Lung (tissue), 12 donors: ENCODE measurements around the gene ITGB3BP. TPM values are rescaled to one million over a fixed set of nuclear protein-coding genes. Genes with fewer than 3 reads are reported as not detected.

Source experiments
- ATAC-seq: fragments of 200-7000 bp; cut with Tn5 transposase; one replicate; pipeline ENCODE4 v1.9.1; 2020; ENCODE audit warnings: moderate number of reproducible peaks; ENCODE audit not compliant: insufficient read depth, low FRiP score
- DNase-seq, 3 donors: peaks; one replicate each; pipeline ENCODE4 v3.0.0-alpha.2; 2013 to 2017
- H3K27ac ChIP-seq, 2 donors: one replicate each; pipeline ENCODE4 v1.5.1; 2013; ENCODE audit warnings: mild to moderate bottlenecking in 2 of 2, moderate library complexity in 2 of 2, control low read depth in 1 of 2, inconsistent platforms in 1 of 2, low read depth in 1 of 2, low read length in 1 of 2
- H3K27me3 ChIP-seq, 3 donors: one replicate each; pipeline ENCODE4 v1.5.1; 2013; ENCODE audit warnings: low read length in 2 of 3; ENCODE audit not compliant: control insufficient read depth in 3 of 3, insufficient read depth in 3 of 3
- H3K36me3 ChIP-seq, 4 donors: one replicate each; pipeline ENCODE4 v1.5.1; 2013; ENCODE audit warnings: low read length in 4 of 4, mild to moderate bottlenecking in 1 of 4, moderate library complexity in 1 of 4; ENCODE audit not compliant: control insufficient read depth in 4 of 4, insufficient read depth in 4 of 4
- H3K4me1 ChIP-seq, 5 donors: one replicate each; pipeline ENCODE4 v1.5.1; 2013; ENCODE audit warnings: low read length in 5 of 5, mild to moderate bottlenecking in 2 of 5, moderate library complexity in 1 of 5; ENCODE audit not compliant: control insufficient read depth in 5 of 5, insufficient read depth in 5 of 5
- H3K4me3 ChIP-seq: one replicate; pipeline ENCODE4 v1.5.1; 2013; ENCODE audit warnings: mild to moderate bottlenecking, control low read depth, moderate library complexity
- H3K9ac ChIP-seq, 2 donors: one replicate each; pipeline ENCODE4 v1.5.1; 2013; ENCODE audit warnings: low read length in 2 of 2, control low read depth in 1 of 2; ENCODE audit not compliant: insufficient read depth in 1 of 2
- H3K9me3 ChIP-seq, 4 donors: one replicate each; pipeline ENCODE4 v1.5.1; 2013; ENCODE audit warnings: low read length in 3 of 4, mild to moderate bottlenecking in 1 of 4, moderate library complexity in 1 of 4; ENCODE audit not compliant: control insufficient read depth in 4 of 4, insufficient read depth in 3 of 4
- CTCF ChIP-seq: IDR thresholded peaks from 2 replicates; pipeline ENCODE4 v1.5.1; 2012; ENCODE audit warnings: mild to moderate bottlenecking; ENCODE audit errors: control extremely low read depth, extremely low read depth
- whole genome bisulfite sequencing, 2 donors: extraction: QIAGEN DNeasy Blood & Tissue Kit; methylation state at CpG; one replicate each; pipeline ENCODE4 v1.1.7; 2013; 5-methylcytosine and 5-hydroxymethylcytosine counted together
- polyA plus RNA-seq, 2 donors: library from polyadenylated mRNA; stranded (reverse); fragments of 200-250 nt; gene quantifications; one replicate each; pipeline ENCODE4 v1.2.1, GENCODE V29; 2013
- total RNA-seq, 2 donors: library from RNA; depleted of rRNA in 1 of 2; stranded (reverse); fragments of >200 nt in 1 of 2; gene quantifications; one replicate each; pipeline ENCODE4 v1.2.1, GENCODE V29; 2014 to 2021
- donor health status: control.
- donor health status: control.
- donor health status: Bipolar disorder and iron deficiency.
- donor health status: healthy.
- donor health status: DM: yes; HTN: yes; CAD: no.

The ITGB3BP gene
- total and polyA plus RNA-seq, 4 donors = 7.0 to 36.5 (median 24.2) TPM

- DNase-seq (no peak), ATAC-seq (no peak)
- no peak overlapping the region for H3K27ac ChIP-seq
- peaks cover 0 to 3% (median 0%) of the 10 kb centered on the region in 5 donors for H3K4me1 ChIP-seq
- no peaks in the 10 kb centered on the region for H3K27me3 ChIP-seq
- no peak for TF ChIP-seq CTCF
- no peak overlapping the region for H3K9ac ChIP-seq
- H3K36me3 ChIP-seq = no peaks in the 10 kb centered on the region
- no peaks in the 10 kb centered on the region for H3K9me3 ChIP-seq
- no peak overlapping the region for H3K4me3 ChIP-seq
Observed at GRCh38 chr1:63418101-63418500, 104.9 kb downstream of the ITGB3BP start.

GRCh38 chr1:63414691-63415365 lies 108.2 kb downstream of the ITGB3BP start:
- Histone ChIP-seq H3K36me3 (peaks cover 0 to 2% (median under 1%) of the 10 kb centered on the region in 4 donors), H3K4me1 (peaks cover 0 to 19% (median 3%) of the 10 kb centered on the region in 5 donors), H3K27me3 (no peaks in the 10 kb centered on the region), H3K9ac (no peak overlapping the region), H3K4me3 (no peak overlapping the region), H3K27ac (no peak overlapping the region), H3K9me3 (no peaks in the 10 kb centered on the region)
- ATAC-seq (no peak), DNase-seq (no peak)
- 86 to 94% methylated on average over 3 of the region's 3 CpGs for WGBS, 2 donors
- TF ChIP-seq CTCF = no peak

GRCh38 chr1:63413394-63413793 lies 109.6 kb downstream of the ITGB3BP start:
- Histone ChIP-seq H3K4me3 (no peak overlapping the region), H3K9ac (no peak overlapping the region), H3K9me3 (no peaks in the 10 kb centered on the region), H3K27me3 (no peaks in the 10 kb centered on the region), H3K4me1 (peaks cover 0 to 23% (median 6%) of the 10 kb centered on the region in 5 donors), H3K36me3 (peaks cover 0 to 2% (median under 1%) of the 10 kb centered on the region in 4 donors), H3K27ac (no peak overlapping the region)
- 89 to 94% methylated on average over 1 of the region's 1 CpG for WGBS, 2 donors
- no peak for TF ChIP-seq CTCF
- ATAC-seq = no peak
- DNase-seq = no peak
